Parathyroid adenoma (tissue), 2 donors: Measurements from ENCODE around the gene SPON2.

Source experiments
- H2AFZ ChIP-seq: fragments of 300-600 bp; sonication (generic); one replicate; pipeline ENCODE4 v1.7.0; 2017; ENCODE audit warnings: antibody characterized with exemption, mild to moderate bottlenecking
- H3K27ac ChIP-seq: fragments of 300-600 bp; sonication (generic); one replicate; pipeline ENCODE4 v1.7.0; 2017
- H3K27me3 ChIP-seq: fragments of 300-600 bp; sonication (generic); one replicate; pipeline ENCODE4 v1.7.0; 2017; ENCODE audit warnings: low read length; ENCODE audit not compliant: control insufficient read depth, insufficient read depth
- H3K36me3 ChIP-seq: fragments of 300-600 bp; sonication (generic); one replicate; pipeline ENCODE4 v1.7.0; 2017; ENCODE audit warnings: low read length; ENCODE audit not compliant: control insufficient read depth, insufficient read depth
- H3K4me1 ChIP-seq: fragments of 300-600 bp; sonication (generic); one replicate; pipeline ENCODE4 v1.7.0; 2017; ENCODE audit warnings: control low read depth
- H3K4me2 ChIP-seq: fragments of 300-600 bp; sonication (generic); one replicate; pipeline ENCODE4 v1.7.0; 2017; ENCODE audit warnings: low read length
- H3K4me3 ChIP-seq: fragments of 300-600 bp; sonication (generic); one replicate; pipeline ENCODE4 v1.7.0; 2017; ENCODE audit warnings: low read depth, low read length
- H3K79me2 ChIP-seq: fragments of 300-600 bp; sonication (generic); one replicate; pipeline ENCODE4 v1.7.0; 2017; ENCODE audit warnings: control low read depth
- H3K9ac ChIP-seq: fragments of 300-600 bp; sonication (generic); one replicate; pipeline ENCODE4 v1.7.0; 2017; ENCODE audit warnings: mild to moderate bottlenecking
- H3K9me3 ChIP-seq: fragments of 300-600 bp; sonication (generic); one replicate; pipeline ENCODE4 v1.7.0; 2017; ENCODE audit warnings: low read length; ENCODE audit not compliant: control insufficient read depth
- CTCF ChIP-seq: fragments of 300-600 bp; sonication (generic); IDR thresholded peaks from one replicate; pipeline ENCODE4 v1.7.0; 2017; ENCODE audit warnings: antibody characterized with exemption, mild to moderate bottlenecking
- donor health status: primary hyperparathyroidism.

SPON2 gene

GRCh38 chr4:1180663-1181062, 8.3 kb upstream of the SPON2 start:
- no peaks in the 10 kb centered on the region for H3K9me3 ChIP-seq
- H3K27ac ChIP-seq = no peak overlapping the region
- H3K27me3 ChIP-seq = no peaks in the 10 kb centered on the region
- H3K4me2 ChIP-seq = no peak overlapping the region
- no peaks in the 10 kb centered on the region for H3K4me1 ChIP-seq
- no peak for TF ChIP-seq CTCF
- H3K79me2 ChIP-seq = no peaks in the 10 kb centered on the region
- H3K9ac ChIP-seq = no peak overlapping the region
- H2AFZ ChIP-seq = no peak overlapping the region
- H3K36me3 ChIP-seq = no peaks in the 10 kb centered on the region
- H3K4me3 ChIP-seq = no peak overlapping the region

- Histone ChIP-seq H3K9ac (no peak overlapping the region), H3K27me3 (no peaks in the 10 kb centered on the region), H3K4me2 (no peak overlapping the region), H2AFZ (no peak overlapping the region), H3K4me3 (no peak overlapping the region), H3K79me2 (no peaks in the 10 kb centered on the region), H3K27ac (no peak overlapping the region), H3K4me1 (no peaks in the 10 kb centered on the region), H3K36me3 (no peaks in the 10 kb centered on the region), H3K9me3 (no peaks in the 10 kb centered on the region)
- TF ChIP-seq CTCF = no peak
These were observed 7.6 kb upstream of the SPON2 start for GRCh38 chr4:1179976-1180375.

- H3K4me3 ChIP-seq = no peak overlapping the region
- no peaks in the 10 kb centered on the region for H3K36me3 ChIP-seq
- H3K4me1 ChIP-seq = no peaks in the 10 kb centered on the region
- no peaks in the 10 kb centered on the region for H3K9me3 ChIP-seq
- no peaks in the 10 kb centered on the region for H3K79me2 ChIP-seq
- H2AFZ ChIP-seq = no peak overlapping the region
- H3K27ac ChIP-seq = no peak overlapping the region
- H3K4me2 ChIP-seq = no peak overlapping the region
- H3K9ac ChIP-seq = no peak overlapping the region
- no peak for TF ChIP-seq CTCF
- H3K27me3 ChIP-seq = no peaks in the 10 kb centered on the region
These were observed 6.7 kb upstream of the SPON2 start for GRCh38 chr4:1179089-1179441.

GRCh38 chr4:1178300-1179088, 6.1 kb upstream of the SPON2 start:
- no peaks in the 10 kb centered on the region for H3K9me3 ChIP-seq
- no peak overlapping the region for H3K4me2 ChIP-seq
- H3K27ac ChIP-seq = no peak overlapping the region
- H3K4me3 ChIP-seq = no peak overlapping the region
- H3K9ac ChIP-seq = no peak overlapping the region
- no peak for TF ChIP-seq CTCF
- H3K4me1 ChIP-seq = no peaks in the 10 kb centered on the region
- H2AFZ ChIP-seq = no peak overlapping the region
- no peaks in the 10 kb centered on the region for H3K79me2 ChIP-seq
- no peaks in the 10 kb centered on the region for H3K36me3 ChIP-seq
- H3K27me3 ChIP-seq = no peaks in the 10 kb centered on the region
